SU-DHL-6 (cell line): Measurements from ENCODE around the gene GRIN2A.

Experiments
- CTCF ChIP-seq: fragments of 200-600 bp; sonication (generic); IDR thresholded peaks from one replicate; pipeline ENCODE4 v1.5.1; 2017; ENCODE audit warnings: antibody characterized with exemption, mild to moderate bottlenecking, low read length, moderate library complexity; ENCODE audit not compliant: insufficient read depth, poor library complexity, severe bottlenecking
- EZH2phosphoT487 ChIP-seq: fragments of 200-600 bp; sonication (generic), shearing (Covaris generic); conservative IDR thresholded peaks from 2 replicates; pipeline ENCODE4 v1.6.1; 2018; ENCODE audit warnings: mild to moderate bottlenecking, antibody characterized with exemption, low read length, moderate library complexity, mixed read lengths

- no peak for TF ChIP-seq EZH2phosphoT487
- TF ChIP-seq CTCF: no peak
Observed at GRCh38 chr16:10121897-10122425, 60.3 kb downstream of the GRIN2A start.
